GM12801 (cell line): Measurements from ENCODE around the gene MYO7B.

Experiments used
- CTCF ChIP-seq: IDR thresholded peaks from one replicate; pipeline ENCODE4 v1.5.1; 2011; ENCODE audit warnings: control low read depth; ENCODE audit not compliant: insufficient read length; ENCODE audit errors: extremely low read depth

MYO7B gene

GRCh38 chr2:127654838-127655175 is 119.3 kb downstream of the MYO7B start:
- TF ChIP-seq CTCF, result no peak

GRCh38 chr2:127655209-127656073 is 120.0 kb downstream of the MYO7B start:
- TF ChIP-seq CTCF, result no peak

GRCh38 chr2:127656569-127657231 is 121.2 kb downstream of the MYO7B start:
- no peak for TF ChIP-seq CTCF

GRCh38 chr2:127657232-127657595 is 121.7 kb downstream of the MYO7B start:
- no peak for TF ChIP-seq CTCF

- no peak for TF ChIP-seq CTCF
Observed at GRCh38 chr2:127658146-127658545, 122.7 kb downstream of the MYO7B start.

- TF ChIP-seq CTCF, result no peak
Observed at GRCh38 chr2:127658641-127659407, 123.3 kb downstream of the MYO7B start.

- TF ChIP-seq CTCF, result no peak
Observed at GRCh38 chr2:127659408-127660290, 124.2 kb downstream of the MYO7B start.
